Panc1 (cell line): ENCODE measurements around the gene NEU1. TPM values are rescaled to one million over a fixed set of nuclear protein-coding genes. Genes with fewer than 3 reads are reported as not detected.

Experiments used
- ATAC-seq: fragments of 200-7000 bp; cut with Tn5 transposase; 2 replicates; pipeline ENCODE4 v1.9.1; 2020; ENCODE audit warnings: mild to moderate bottlenecking, moderate library complexity
- BruUV-seq: library from RNA; stranded (reverse); fragments of 400-500 nt; replicated peaks from 2 replicates; lab custom pipeline; 2021; lab: Mats Ljungman, UMichigan
- CTCF ChIA-PET: fragments of 300-600 bp; sonication (Branson Sonifier 250); formaldehyde crosslinking; loops from one replicate; lab custom pipeline; 2022; ENCODE audit warnings: antibody characterized with exemption; lab: Charles Lee
- POLR2A ChIA-PET: fragments of 300-600 bp; sonication (Branson Sonifier 250); formaldehyde crosslinking; loops from one replicate; lab custom pipeline; 2022; ENCODE audit warnings: antibody characterized with exemption; lab: Charles Lee
- DNase-seq: peaks from one replicate; pipeline ENCODE4 v3.0.0-alpha.2; 2010; ENCODE audit warnings: low read depth, low spot score
- H3K27ac ChIP-seq: 2 replicates; pipeline ENCODE4 v1.5.1; 2011; ENCODE audit warnings: mild to moderate bottlenecking, low read length, inconsistent platforms
- H3K27me3 ChIP-seq: fragments of 200-500 bp; sonication (Bioruptor generic); 2 replicates; pipeline ENCODE4 v1.6.0; 2014; ENCODE audit warnings: low read length, inconsistent platforms; ENCODE audit not compliant: control insufficient read depth, insufficient read depth
- H3K36me3 ChIP-seq: fragments of 200-500 bp; sonication (Bioruptor generic); 2 replicates; pipeline ENCODE4 v1.5.1; 2014; ENCODE audit warnings: inconsistent platforms, mild to moderate bottlenecking, low read length, moderate library complexity; ENCODE audit not compliant: control insufficient read depth, insufficient read depth
- H3K4me1 ChIP-seq: 2 replicates; pipeline ENCODE4 v1.5.1; 2011; ENCODE audit warnings: inconsistent platforms, mild to moderate bottlenecking, low read length, moderate library complexity; ENCODE audit not compliant: control insufficient read depth, insufficient read depth
- H3K4me3 ChIP-seq, 2 experiments: 2 replicates each; pipeline ENCODE4 v1.5.1; 2011 to 2012; ENCODE audit warnings: low read depth in 2 of 2, low read length in 2 of 2, mild to moderate bottlenecking in 2 of 2, inconsistent platforms in 1 of 2, moderate library complexity in 1 of 2
- H3K9me3 ChIP-seq: fragments of 200-500 bp; sonication (Bioruptor generic); 2 replicates; pipeline ENCODE4 v1.5.1; 2014; ENCODE audit warnings: low read depth, mild to moderate bottlenecking, inconsistent platforms, low read length, moderate library complexity; ENCODE audit not compliant: control insufficient read depth, insufficient read depth
- POLR2AphosphoS5 ChIP-seq: IDR thresholded peaks from 2 replicates; pipeline ENCODE4 v1.6.1; 2012; ENCODE audit warnings: mild to moderate bottlenecking, low read depth, low read length, moderate library complexity
- SIN3A ChIP-seq: IDR thresholded peaks from 2 replicates; pipeline ENCODE4 v1.6.1; 2012; ENCODE audit warnings: low read depth, mild to moderate bottlenecking, low read length, moderate library complexity, borderline replicate concordance; ENCODE audit not compliant: insufficient read depth
- TCF7L2 ChIP-seq: IDR thresholded peaks from 2 replicates; pipeline ENCODE4 v1.6.1; 2011; ENCODE audit warnings: mild to moderate bottlenecking, low read depth, low read length, inconsistent platforms
- in situ Hi-C: cut with HindIII; loops from 2 replicates; pipeline ENCODE4 v1.10.0; 2016; ENCODE audit warnings: low sequenced_read_pairs, low pct_unique_long_range_greater_than_20kb
- intact Hi-C: fragments of 100-400 bp; cut with micrococcal nuclease; formaldehyde crosslinking; loops from one replicate; pipeline ENCODE4 v1.10.0; 2022; ENCODE audit not compliant: unreplicated experiment
- total RNA-seq: library from RNA; stranded (reverse); gene quantifications from one replicate; pipeline ENCODE4 v1.2.1, GENCODE V29; 2021; ENCODE audit not compliant: unreplicated experiment
- TF ChIP-seq, protein P1 (sequence below): fragments of 450-650 bp; IDR thresholded peaks from 2 replicates; pipeline ENCODE4 v1.5.1; 2017; ENCODE audit warnings: mild to moderate bottlenecking
- TF ChIP-seq, protein P2 (sequence below), 2 experiments: IDR thresholded peaks; 2 replicates each; pipeline ENCODE4 v1.6.1; 2011 to 2012; ENCODE audit warnings: low read depth in 2 of 2, control low read depth in 1 of 2, low read length in 1 of 2, mild to moderate bottlenecking in 1 of 2, moderate library complexity in 1 of 2; ENCODE audit not compliant: insufficient read depth in 1 of 2

The NEU1 gene
- total RNA-seq, 1 experiment from 2014 or later = 111 TPM

DNA sequence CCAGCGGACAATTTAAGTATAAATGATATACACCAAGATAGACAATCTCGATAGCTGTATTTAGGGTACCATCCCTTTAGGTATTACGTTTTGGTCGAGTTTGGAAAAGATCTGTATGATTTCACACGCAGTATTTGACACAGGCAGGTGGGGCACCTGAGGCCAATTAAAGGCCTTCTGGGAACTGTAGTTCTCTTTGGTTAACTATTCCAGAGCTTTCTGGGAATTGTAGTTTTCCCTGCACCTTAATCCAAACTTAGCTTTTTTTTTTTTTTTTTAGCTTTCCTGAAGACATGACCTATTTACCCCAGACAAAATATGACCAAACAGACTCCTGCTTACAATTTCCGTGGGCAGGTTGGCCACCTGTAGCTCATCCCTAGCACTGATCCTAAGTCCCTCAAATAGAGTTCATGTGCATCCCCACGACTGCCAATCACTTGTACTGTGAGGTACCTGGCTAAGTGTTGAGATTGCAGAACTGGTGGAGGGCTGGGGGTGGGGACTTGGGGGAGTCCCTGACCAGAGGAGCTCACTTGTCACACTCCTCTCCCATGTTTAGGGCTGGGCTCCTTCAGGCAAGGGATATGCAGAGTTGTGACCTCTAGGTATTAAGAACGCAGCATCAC, 35.9 kb upstream of the NEU1 start:
- DNase-seq (no peak), ATAC-seq (peak; percentile 31; the same call in 1 of the 2 replicates)
- Histone ChIP-seq H3K27ac (peak overlapping the region; percentile 91), H3K9me3 (no peaks in the 10 kb centered on the region), H3K27me3 (no peaks in the 10 kb centered on the region), H3K4me3 (peak overlapping the region; percentile 73 to 96), H3K4me1 (peaks cover 23% of the 10 kb centered on the region), H3K36me3 (no peaks in the 10 kb centered on the region; the same call in 1 of the 2 replicates)
- TF ChIP-seq TCF7L2 = no peak
- no peak; the same call in 1 of the 2 replicates for TF ChIP-seq POLR2AphosphoS5
- TF ChIP-seq, protein P1, sequence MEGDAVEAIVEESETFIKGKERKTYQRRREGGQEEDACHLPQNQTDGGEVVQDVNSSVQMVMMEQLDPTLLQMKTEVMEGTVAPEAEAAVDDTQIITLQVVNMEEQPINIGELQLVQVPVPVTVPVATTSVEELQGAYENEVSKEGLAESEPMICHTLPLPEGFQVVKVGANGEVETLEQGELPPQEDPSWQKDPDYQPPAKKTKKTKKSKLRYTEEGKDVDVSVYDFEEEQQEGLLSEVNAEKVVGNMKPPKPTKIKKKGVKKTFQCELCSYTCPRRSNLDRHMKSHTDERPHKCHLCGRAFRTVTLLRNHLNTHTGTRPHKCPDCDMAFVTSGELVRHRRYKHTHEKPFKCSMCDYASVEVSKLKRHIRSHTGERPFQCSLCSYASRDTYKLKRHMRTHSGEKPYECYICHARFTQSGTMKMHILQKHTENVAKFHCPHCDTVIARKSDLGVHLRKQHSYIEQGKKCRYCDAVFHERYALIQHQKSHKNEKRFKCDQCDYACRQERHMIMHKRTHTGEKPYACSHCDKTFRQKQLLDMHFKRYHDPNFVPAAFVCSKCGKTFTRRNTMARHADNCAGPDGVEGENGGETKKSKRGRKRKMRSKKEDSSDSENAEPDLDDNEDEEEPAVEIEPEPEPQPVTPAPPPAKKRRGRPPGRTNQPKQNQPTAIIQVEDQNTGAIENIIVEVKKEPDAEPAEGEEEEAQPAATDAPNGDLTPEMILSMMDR = no peak
- TF ChIP-seq SIN3A = no peak
- TF ChIP-seq, protein P2, sequence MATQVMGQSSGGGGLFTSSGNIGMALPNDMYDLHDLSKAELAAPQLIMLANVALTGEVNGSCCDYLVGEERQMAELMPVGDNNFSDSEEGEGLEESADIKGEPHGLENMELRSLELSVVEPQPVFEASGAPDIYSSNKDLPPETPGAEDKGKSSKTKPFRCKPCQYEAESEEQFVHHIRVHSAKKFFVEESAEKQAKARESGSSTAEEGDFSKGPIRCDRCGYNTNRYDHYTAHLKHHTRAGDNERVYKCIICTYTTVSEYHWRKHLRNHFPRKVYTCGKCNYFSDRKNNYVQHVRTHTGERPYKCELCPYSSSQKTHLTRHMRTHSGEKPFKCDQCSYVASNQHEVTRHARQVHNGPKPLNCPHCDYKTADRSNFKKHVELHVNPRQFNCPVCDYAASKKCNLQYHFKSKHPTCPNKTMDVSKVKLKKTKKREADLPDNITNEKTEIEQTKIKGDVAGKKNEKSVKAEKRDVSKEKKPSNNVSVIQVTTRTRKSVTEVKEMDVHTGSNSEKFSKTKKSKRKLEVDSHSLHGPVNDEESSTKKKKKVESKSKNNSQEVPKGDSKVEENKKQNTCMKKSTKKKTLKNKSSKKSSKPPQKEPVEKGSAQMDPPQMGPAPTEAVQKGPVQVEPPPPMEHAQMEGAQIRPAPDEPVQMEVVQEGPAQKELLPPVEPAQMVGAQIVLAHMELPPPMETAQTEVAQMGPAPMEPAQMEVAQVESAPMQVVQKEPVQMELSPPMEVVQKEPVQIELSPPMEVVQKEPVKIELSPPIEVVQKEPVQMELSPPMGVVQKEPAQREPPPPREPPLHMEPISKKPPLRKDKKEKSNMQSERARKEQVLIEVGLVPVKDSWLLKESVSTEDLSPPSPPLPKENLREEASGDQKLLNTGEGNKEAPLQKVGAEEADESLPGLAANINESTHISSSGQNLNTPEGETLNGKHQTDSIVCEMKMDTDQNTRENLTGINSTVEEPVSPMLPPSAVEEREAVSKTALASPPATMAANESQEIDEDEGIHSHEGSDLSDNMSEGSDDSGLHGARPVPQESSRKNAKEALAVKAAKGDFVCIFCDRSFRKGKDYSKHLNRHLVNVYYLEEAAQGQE (IDR thresholded peaks at IDR 0.05; ENCODE audit: insufficient read depth in 1 of 2, low read depth in 2 of 2, low read length in 1 of 2) = no peak
- BruUV-seq = no TSS peak
- ChIA-PET POLR2A (interaction anchor here (0.5 to 0.9 kb wide), 3 partner anchors 24 to 163 kb away, joined by 5 to 11 read pairs (median 7); no protein-coding TSS in a partner anchor), CTCF (interaction anchor here (0.5 to 0.7 kb wide), 4 partner anchors 9 to 1098 kb away, joined by 3 to 4 read pairs (median 3); no protein-coding TSS in a partner anchor)
- in situ Hi-C loops (no loop called here), intact Hi-C loops (no loop called here)

DNA sequence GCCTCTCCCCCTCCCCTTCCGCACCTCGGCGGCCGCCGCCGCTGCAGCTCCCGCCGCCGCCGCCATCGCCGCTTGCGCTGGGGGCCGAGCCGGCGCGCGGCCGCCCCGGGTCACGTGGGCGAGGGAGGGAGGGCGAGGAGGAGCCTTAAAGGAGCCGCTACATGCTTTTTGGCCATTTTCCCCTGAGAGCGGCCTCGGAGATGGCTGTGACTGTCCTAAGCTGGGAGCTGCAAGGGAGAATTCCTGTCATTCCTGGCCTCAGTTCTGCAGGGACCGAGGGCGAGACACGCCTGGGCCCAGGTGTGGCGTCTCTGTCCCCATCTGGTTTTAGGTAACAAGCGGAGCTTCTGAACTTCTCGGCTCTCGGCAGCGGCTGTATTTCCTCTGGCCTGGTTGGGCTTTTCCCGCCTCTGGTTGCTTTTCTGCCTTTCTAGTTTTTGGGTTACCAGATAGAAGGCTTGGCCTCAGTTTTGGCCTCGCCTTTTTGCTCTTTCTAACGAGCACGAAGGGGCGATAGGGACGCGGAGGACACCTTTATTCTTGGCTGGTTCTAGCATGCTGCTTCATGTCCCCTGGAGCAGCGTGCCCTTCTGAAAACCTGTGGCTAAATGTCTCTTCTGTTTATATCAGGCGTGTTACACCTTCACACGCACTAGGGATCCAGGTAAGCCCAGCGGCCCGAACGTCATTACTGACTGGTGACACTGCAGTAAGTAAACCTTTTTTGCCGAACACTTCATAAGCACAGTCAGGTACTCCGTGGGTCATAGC, 35.2 kb upstream of the NEU1 start, which contains the start of gene EHMT2:
Gene EHMT2, minus strand, starts transcription at position 87 of the 771 bp plus-strand sequence. Its CDS starts 21 bp downstream, at position 66.
- in situ Hi-C loops = no loop called here
- ChIA-PET POLR2A (interaction anchor here (0.5 to 0.9 kb wide), 2 partner anchors 10 to 24 kb away, joined by 5 to 16 read pairs; no protein-coding TSS in a partner anchor), CTCF (interaction anchor here (0.5 to 0.7 kb wide), 4 partner anchors 8 to 72 kb away, joined by 3 to 4 read pairs (median 3); no protein-coding TSS in a partner anchor)
- TF ChIP-seq, protein P2 (IDR thresholded peaks at IDR 0.05; ENCODE audit: insufficient read depth in 1 of 2, low read depth in 2 of 2, low read length in 1 of 2) = no peak
- 0 out of 2 replicates have a peak, but pooled peaks have one; percentile 50 for TF ChIP-seq TCF7L2
- peak; percentile 60 for TF ChIP-seq POLR2AphosphoS5
- TF ChIP-seq, protein P1 = no peak
- TF ChIP-seq SIN3A = no peak
- H3K4me1 ChIP-seq = peaks cover 21% of the 10 kb centered on the region
- no peaks in the 10 kb centered on the region; the same call in 1 of the 2 replicates for H3K36me3 ChIP-seq
- H3K4me3 ChIP-seq = peak within 1 kb of the TSS; percentile 73 to 96
- H3K9me3 ChIP-seq = no peaks in the 10 kb centered on the region
- BruUV-seq = TSS peak; percentile 96
- peak; percentile 38 for DNase-seq
- no peaks in the 10 kb centered on the region for H3K27me3 ChIP-seq
- intact Hi-C loops = no loop called here
- H3K27ac ChIP-seq = peak within 1 kb of the TSS; percentile 91
- peak; percentile 71 for ATAC-seq
